Activated CD4-positive, alpha-beta T cell treated with anti-CD3 and anti-CD28 coated beads, Interleukin-2, amount 50 U/mL, for 24 hours (primary cell): Measurements from ENCODE around the gene AMBP.

Experiments used
- DNase-seq, 2 donors: peaks; one replicate each; pipeline ENCODE4 v3.0.0-alpha.2; 2020; ENCODE audit warnings: low read depth in 1 of 2, low spot score in 1 of 2

Gene AMBP

GRCh38 chr9:114075602-114076001, 2.5 kb downstream of the AMBP start:
- DNase-seq = no peak

- DNase-seq = no peak
These were observed 5.6 kb downstream of the AMBP start for GRCh38 chr9:114072184-114073140.

GRCh38 chr9:114071197-114071795, 6.8 kb downstream of the AMBP start:
- DNase-seq = no peak

GRCh38 chr9:114070188-114071103, 7.7 kb downstream of the AMBP start:
- no peak for DNase-seq

- no peak for DNase-seq
These were observed 8.5 kb downstream of the AMBP start for GRCh38 chr9:114069476-114070187.

GRCh38 chr9:114065304-114065703, 12.8 kb downstream of the AMBP start:
- DNase-seq = no peak

- no peak for DNase-seq
These were observed 16.1 kb downstream of the AMBP start for GRCh38 chr9:114061830-114062474.

- no peak for DNase-seq
These were observed 16.8 kb downstream of the AMBP start for GRCh38 chr9:114061292-114061691.

GRCh38 chr9:114060711-114061110, 17.4 kb downstream of the AMBP start:
- DNase-seq = no peak

- no peak for DNase-seq
These were observed 18.0 kb downstream of the AMBP start for GRCh38 chr9:114060070-114060469.

- DNase-seq = no peak
These were observed 18.9 kb downstream of the AMBP start for GRCh38 chr9:114059047-114059803.

- no peak for DNase-seq
These were observed 19.4 kb downstream of the AMBP start for GRCh38 chr9:114058688-114059046.

- DNase-seq = no peak
These were observed 20.8 kb downstream of the AMBP start for GRCh38 chr9:114057161-114057885.

GRCh38 chr9:114056527-114056926, 21.6 kb downstream of the AMBP start:
- DNase-seq = no peak

GRCh38 chr9:114055894-114056293, 22.2 kb downstream of the AMBP start:
- DNase-seq = no peak

- no peak for DNase-seq
These were observed 23.0 kb downstream of the AMBP start for GRCh38 chr9:114055061-114055460.

GRCh38 chr9:114054191-114054690, 23.9 kb downstream of the AMBP start:
- no peak for DNase-seq

GRCh38 chr9:114053246-114054005, 24.7 kb downstream of the AMBP start:
- no peak for DNase-seq
